HepG2 (cell line): Measurements from ENCODE around the gene NPHS1. TPM values are rescaled to one million over a fixed set of nuclear protein-coding genes. Genes with fewer than 3 reads are reported as not detected.
A peak's percentile ranks its signal among the peaks of the same experiment; 100 is the strongest.

Experiments
- ATAC-seq: fragments of 200-7000 bp; cut with Tn5 transposase; 3 replicates; pipeline ENCODE4 v1.9.1; 2020; ENCODE audit warnings: mild to moderate bottlenecking, moderate library complexity
- BruUV-seq: library from RNA; stranded (reverse); fragments of 400-500 nt; replicated peaks from 2 replicates; lab custom pipeline; 2021; lab: Mats Ljungman, UMichigan
- CTCF ChIA-PET: fragments of 300-600 bp; formaldehyde crosslinking; extraction: SDS; loops from one replicate; lab custom pipeline; 2021; ENCODE audit warnings: low total read pairs, inconsistent platforms, low intra/inter-chr PET ratio; lab: Yijun Ruan, JAX
- POLR2A ChIA-PET: fragments of 350-600 bp; sonication (Branson Sonifier 250); formaldehyde crosslinking; loops from one replicate; lab custom pipeline; 2020; ENCODE audit warnings: antibody characterized with exemption, inconsistent platforms; lab: Yijun Ruan, JAX
- DNase-seq: peaks from one replicate; pipeline ENCODE4 v3.0.0-alpha.2; 2015; ENCODE audit warnings: low spot score
- FAIRE-seq: peaks from 3 replicates; lab custom pipeline; 2011; peaks lifted over from hg19 to GRCh38; lab: Jason Lieb, UNC
- H2AFZ ChIP-seq: one replicate; pipeline ENCODE4 v1.6.1; 2011; ENCODE audit warnings: low read length, inconsistent platforms
- H3K27ac ChIP-seq: fragments of 300-600 bp; 3 replicates; pipeline ENCODE4 v1.8.0; 2011; ENCODE audit warnings: mixed run types, mild to moderate bottlenecking, mixed read lengths, low read length, inconsistent platforms; ENCODE audit not compliant: insufficient read depth; ENCODE audit errors: extremely low read length
- H3K27me3 ChIP-seq, 2 experiments: fragments of 200-600 bp in 1 of 2; 2 replicates in 1 of 2; 3 replicates in 1 of 2; pipeline versions ENCODE4 v1.6.0 to v1.8.0; 2011; ENCODE audit warnings: low read length in 2 of 2, mild to moderate bottlenecking in 2 of 2, moderate library complexity in 2 of 2, inconsistent platforms in 1 of 2; ENCODE audit not compliant: insufficient read depth in 2 of 2, control insufficient read depth in 1 of 2
- H3K36me3 ChIP-seq, 2 experiments: fragments of 200-600 bp in 1 of 2; replicated peaks in 1 of 2; 2 replicates in 1 of 2; 3 replicates in 1 of 2; pipeline versions ENCODE4 v1.5.1 to v1.8.0; 2011; ENCODE audit warnings: low read length in 2 of 2, inconsistent platforms in 1 of 2; ENCODE audit not compliant: insufficient read depth in 2 of 2, control insufficient read depth in 1 of 2
- H3K4me1 ChIP-seq: 2 replicates; pipeline ENCODE4 v1.5.1; 2012; ENCODE audit warnings: low read length, inconsistent platforms; ENCODE audit not compliant: insufficient read depth
- H3K4me2 ChIP-seq: 2 replicates; pipeline ENCODE4 v1.6.0; 2011; ENCODE audit warnings: low read depth, low read length, inconsistent platforms
- H3K4me3 ChIP-seq, 3 experiments: fragments of 200-600 bp in 1 of 3; sonication (generic), shearing (Covaris generic) in 1 of 3; replicated peaks in 1 of 3; 2 replicates each; pipeline ENCODE4 v1.5.1; 2011 to 2016; ENCODE audit warnings: low read length in 3 of 3, inconsistent platforms in 2 of 3, low read depth in 2 of 3, mild to moderate bottlenecking in 2 of 3, control low read depth in 1 of 3, mixed read lengths in 1 of 3; ENCODE audit not compliant: insufficient read depth in 1 of 3
- H3K79me2 ChIP-seq: one replicate; pipeline ENCODE4 v1.6.1; 2011; ENCODE audit warnings: low read length, inconsistent platforms; ENCODE audit not compliant: insufficient read depth
- H3K9ac ChIP-seq: 2 replicates; pipeline ENCODE4 v1.6.0; 2011; ENCODE audit warnings: mild to moderate bottlenecking, low read depth, low read length, inconsistent platforms; ENCODE audit not compliant: insufficient read depth
- H3K9me3 ChIP-seq: 2 replicates; pipeline ENCODE4 v1.5.1; 2012; ENCODE audit warnings: mild to moderate bottlenecking, low read length
- H4K20me1 ChIP-seq: 2 replicates; pipeline ENCODE4 v1.6.0; 2011; ENCODE audit warnings: inconsistent platforms, mild to moderate bottlenecking, low read length, moderate library complexity; ENCODE audit not compliant: insufficient read depth
- ATF4 ChIP-seq, 2 experiments: fragments of 450-650 bp in 1 of 2; sonication (generic) in 1 of 2; formaldehyde crosslinking; IDR thresholded peaks; 2 replicates each; pipeline versions ENCODE4 v1.5.0 to v1.8.0; 2020 to 2022; ENCODE audit warnings: mild to moderate bottlenecking in 1 of 2, missing genetic modification reagents in 1 of 2
- MLXIP ChIP-seq: sonication (generic); formaldehyde crosslinking; IDR thresholded peaks from 2 replicates; pipeline ENCODE4 v1.9.0; 2021; ENCODE audit warnings: missing genetic modification reagents, borderline replicate concordance
- PHF21A ChIP-seq: sonication (generic); formaldehyde crosslinking; IDR thresholded peaks from 2 replicates; pipeline ENCODE4 v1.5.0; 2020; ENCODE audit warnings: mild to moderate bottlenecking, missing genetic modification reagents
- STAG1 ChIP-seq: sonication (generic); formaldehyde crosslinking; IDR thresholded peaks from 2 replicates; pipeline ENCODE4 v1.4.0; 2020; ENCODE audit warnings: missing genetic modification reagents
- ZNF329 ChIP-seq: sonication (generic); formaldehyde crosslinking; IDR thresholded peaks from 2 replicates; pipeline ENCODE4 v1.9.0; 2021; ENCODE audit warnings: low read depth, mild to moderate bottlenecking, missing genetic modification reagents
- ZNF337 ChIP-seq: sonication (generic); formaldehyde crosslinking; IDR thresholded peaks from 2 replicates; pipeline ENCODE4 v1.5.1; 2020; ENCODE audit warnings: missing genetic modification reagents, low read depth, mild to moderate bottlenecking, borderline replicate concordance
- ZNF441 ChIP-seq: sonication (generic); formaldehyde crosslinking; IDR thresholded peaks from 2 replicates; pipeline ENCODE4 v1.7.0; 2021; ENCODE audit warnings: missing genetic modification reagents, borderline replicate concordance
- ZNF770 ChIP-seq: sonication (generic); formaldehyde crosslinking; IDR thresholded peaks from 2 replicates; pipeline ENCODE4 v1.5.0; 2020; ENCODE audit warnings: mild to moderate bottlenecking, missing genetic modification reagents
- WGBS: methylation state at CpG from one replicate; pipeline ENCODE4 v1.1.6; 2017; ENCODE audit warnings: low lambda C conversion rate; 5-methylcytosine and 5-hydroxymethylcytosine counted together
- in situ Hi-C: cut with HindIII; loops from 2 replicates; pipeline ENCODE4 v1.10.0; 2017; ENCODE audit warnings: low pct_unique_long_range_greater_than_20kb; ENCODE audit not compliant: extremely low pct_ligation_motif_present
- intact Hi-C: fragments of 100-400 bp; cut with micrococcal nuclease; formaldehyde crosslinking; loops from one replicate; pipeline ENCODE4 v1.10.0; 2022; ENCODE audit not compliant: unreplicated experiment
- polyA plus RNA-seq, 8 experiments: library from polyadenylated mRNA; depleted of rRNA in 3 of 8; stranded (reverse) in 7 of 8; unstranded in 1 of 8; fragments of >200 nt; fragmentation: Illumina TruSeq in 4 of 8; extraction: Trizol in 4 of 8; gene quantifications; 2 replicates each; pipeline versions ENCODE4 v1.2.1 to v1.2.3, GENCODE V29; 2011 to 2016; ENCODE audit warnings: low read depth in 4 of 8, missing spikeins in 1 of 8, mixed read lengths in 1 of 8; ENCODE audit not compliant: insufficient read depth in 1 of 8
- total RNA-seq, 5 experiments: library from RNA; depleted of rRNA; stranded (reverse); fragments of >200 nt; fragmentation: Illumina TruSeq; extraction: Trizol; gene quantifications; 2 replicates each; pipeline ENCODE4 v1.2.3, GENCODE V29; 2016; ENCODE audit warnings: low read depth in 1 of 5

Gene NPHS1
- total and polyA plus RNA-seq, 2 of the 13 experiments (the other 11 are each of a cell fraction or from before 2014, with no cell fraction given) = not detected

GRCh38 chr19:35853038-35853756 is 893 bp upstream of the NPHS1 start:
- intact Hi-C loops = no loop called here
- POLR2A ChIA-PET = no interaction called here
- peaks cover 10 to 70% of the 10 kb centered on the region in 2 experiments for H3K27me3 ChIP-seq
- no peak overlapping the region for H2AFZ ChIP-seq
- in situ Hi-C loops = no loop called here
- H4K20me1 ChIP-seq = 0 out of 2 replicates have a peak, but pooled peaks cover 3% of the 10 kb centered on the region
- DNase-seq (no peak), ATAC-seq (no peak), FAIRE-seq (no peak)
- no peaks in the 10 kb centered on the region for H3K79me2 ChIP-seq
- 40% methylated on average over 8 of the region's 8 CpGs for WGBS
- H3K4me1 ChIP-seq = peaks cover 31% of the 10 kb centered on the region
- H3K27ac ChIP-seq = no peak overlapping the region
- no TSS peak for BruUV-seq
- CTCF ChIA-PET = no interaction called here
- no peak overlapping the region for H3K4me3 ChIP-seq
- no peaks in the 10 kb centered on the region for H3K9me3 ChIP-seq
- TF ChIP-seq ZNF329 (CRISPR knock-in tag) = no peak
- TF ChIP-seq PHF21A = no peak
- no peak for TF ChIP-seq ZNF337
- H3K4me2 ChIP-seq = no peak overlapping the region
- no peaks in the 10 kb centered on the region for H3K36me3 ChIP-seq
- H3K9ac ChIP-seq = no peak overlapping the region

GRCh38 chr19:35851213-35852028 is 883 bp downstream of the NPHS1 start:
- H3K27ac ChIP-seq = no peak overlapping the region
- H3K36me3 ChIP-seq = no peaks in the 10 kb centered on the region
- whole genome bisulfite sequencing = 63% methylated on average over 19 of the region's 32 CpGs
- intact Hi-C loops (no loop called here), in situ Hi-C loops (no loop called here)
- peaks cover 25% of the 10 kb centered on the region for H3K4me1 ChIP-seq
- H3K9ac ChIP-seq = no peak overlapping the region
- FAIRE-seq = no peak
- H3K4me3 ChIP-seq = no peak overlapping the region
- H2AFZ ChIP-seq = no peak overlapping the region
- BruUV-seq = no TSS peak
- DNase-seq = no peak
- no peaks in the 10 kb centered on the region for H3K79me2 ChIP-seq
- POLR2A ChIA-PET = no interaction called here
- 0 out of 2 replicates have a peak, but pooled peaks cover 3% of the 10 kb centered on the region for H4K20me1 ChIP-seq
- no peak overlapping the region for H3K4me2 ChIP-seq
- ATAC-seq = no peak; the same call in 2 of the 3 replicates
- CTCF ChIA-PET = no interaction called here
- no peaks in the 10 kb centered on the region for H3K9me3 ChIP-seq
- H3K27me3 ChIP-seq = peaks cover 7 to 58% of the 10 kb centered on the region in 2 experiments; a peak in 3 of 5 replicates
- TF ChIP-seq STAG1 (CRISPR knock-in tag) (0 out of 2 replicates have a peak, but pooled peaks have one; percentile 11), ZNF770 (CRISPR knock-in tag) (no peak), MLXIP (CRISPR knock-in tag) (no peak), ZNF441 (no peak), ATF4 (CRISPR knock-in tag; IDR thresholded peaks at IDR 0.05) (no peak)
